HL-60 (cell line): Measurements from ENCODE around the gene PROCA1.

ENCODE experiments used
- GABPA ChIP-seq: IDR thresholded peaks from 2 replicates; pipeline ENCODE4 v1.6.1; 2012; ENCODE audit warnings: low read depth
- TF ChIP-seq, protein P1 (sequence below): IDR thresholded peaks from one replicate; pipeline ENCODE4 v1.5.1; 2011; ENCODE audit warnings: low read length, control low read depth, inconsistent platforms; ENCODE audit not compliant: insufficient read depth

DNA sequence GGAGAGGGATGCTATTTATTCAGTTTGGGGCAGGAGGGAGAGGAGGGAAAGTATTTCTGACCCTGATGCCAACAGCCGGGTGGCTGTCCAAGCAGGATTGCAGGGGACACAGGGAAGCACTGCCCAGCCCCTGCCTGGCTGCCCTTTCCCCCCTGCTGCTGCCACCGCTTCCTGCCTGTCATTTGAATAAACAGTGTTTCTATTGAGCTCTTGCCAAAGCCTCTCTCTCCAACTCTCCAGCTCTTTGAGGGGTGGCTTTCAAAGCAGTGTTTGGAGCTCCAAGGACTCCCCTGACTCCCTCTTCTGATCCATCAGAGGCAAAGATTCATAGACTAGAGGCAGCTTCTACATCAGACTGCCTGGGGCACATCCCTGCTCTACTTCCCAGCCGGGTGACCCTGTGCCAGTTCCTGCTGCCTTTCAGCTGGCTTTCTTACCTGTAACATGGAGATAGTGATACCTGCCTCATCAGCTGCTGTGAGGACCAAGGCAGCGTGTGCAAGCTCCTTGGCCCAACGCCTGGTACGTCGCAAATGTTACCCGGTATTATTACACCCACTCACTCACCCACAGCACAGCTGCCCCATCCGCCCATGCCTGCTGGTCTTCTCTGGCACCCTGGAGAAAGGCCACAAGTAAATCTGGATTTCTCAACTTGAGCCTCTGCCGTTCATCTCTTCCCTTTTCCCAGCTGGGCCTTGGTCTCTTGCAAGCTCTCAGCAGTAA lies 9.5 kb downstream of the PROCA1 start:
- TF ChIP-seq, protein P1, sequence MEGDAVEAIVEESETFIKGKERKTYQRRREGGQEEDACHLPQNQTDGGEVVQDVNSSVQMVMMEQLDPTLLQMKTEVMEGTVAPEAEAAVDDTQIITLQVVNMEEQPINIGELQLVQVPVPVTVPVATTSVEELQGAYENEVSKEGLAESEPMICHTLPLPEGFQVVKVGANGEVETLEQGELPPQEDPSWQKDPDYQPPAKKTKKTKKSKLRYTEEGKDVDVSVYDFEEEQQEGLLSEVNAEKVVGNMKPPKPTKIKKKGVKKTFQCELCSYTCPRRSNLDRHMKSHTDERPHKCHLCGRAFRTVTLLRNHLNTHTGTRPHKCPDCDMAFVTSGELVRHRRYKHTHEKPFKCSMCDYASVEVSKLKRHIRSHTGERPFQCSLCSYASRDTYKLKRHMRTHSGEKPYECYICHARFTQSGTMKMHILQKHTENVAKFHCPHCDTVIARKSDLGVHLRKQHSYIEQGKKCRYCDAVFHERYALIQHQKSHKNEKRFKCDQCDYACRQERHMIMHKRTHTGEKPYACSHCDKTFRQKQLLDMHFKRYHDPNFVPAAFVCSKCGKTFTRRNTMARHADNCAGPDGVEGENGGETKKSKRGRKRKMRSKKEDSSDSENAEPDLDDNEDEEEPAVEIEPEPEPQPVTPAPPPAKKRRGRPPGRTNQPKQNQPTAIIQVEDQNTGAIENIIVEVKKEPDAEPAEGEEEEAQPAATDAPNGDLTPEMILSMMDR, result no peak
- TF ChIP-seq GABPA, result no peak
